Fibroblast of mammary gland (primary cell): Measurements from ENCODE around the gene NUP37.
A peak's percentile ranks its signal among the peaks of the same experiment; 100 is the strongest.
"Not testable (repeated sequence)": the region's sequence is repeated elsewhere in the genome, so short reads cannot be mapped to it uniquely, and the experiment has no call there.

Experiments
- DNase-seq: peaks from one replicate; pipeline ENCODE4 v3.0.0-alpha.2; 2010; ENCODE audit warnings: low read depth
- H3K4me3 ChIP-seq: 2 replicates; pipeline ENCODE4 v1.5.1; 2011; ENCODE audit warnings: low read depth, mild to moderate bottlenecking, low read length, moderate library complexity; ENCODE audit not compliant: control insufficient read depth
- TF ChIP-seq, protein P1 (sequence below): conservative IDR thresholded peaks from 2 replicates; pipeline ENCODE4 v1.5.1; 2011; ENCODE audit warnings: low read depth, low read length, inconsistent platforms; ENCODE audit not compliant: control insufficient read depth, insufficient read depth

Gene NUP37

GRCh38 chr12:102119674-102120563 lies at the start of gene NUP37, which contains the start of gene PARPBP:
Gene NUP37 (minus strand): TSS chr12:102120114. CDS start chr12:102118518, 1,596 bp downstream.
Gene PARPBP (plus strand): TSS chr12:102120183. CDS start chr12:102123889, 3,706 bp downstream.
- peak within 1 kb of the TSS; percentile 89 for H3K4me3 ChIP-seq
- TF ChIP-seq, protein P1, sequence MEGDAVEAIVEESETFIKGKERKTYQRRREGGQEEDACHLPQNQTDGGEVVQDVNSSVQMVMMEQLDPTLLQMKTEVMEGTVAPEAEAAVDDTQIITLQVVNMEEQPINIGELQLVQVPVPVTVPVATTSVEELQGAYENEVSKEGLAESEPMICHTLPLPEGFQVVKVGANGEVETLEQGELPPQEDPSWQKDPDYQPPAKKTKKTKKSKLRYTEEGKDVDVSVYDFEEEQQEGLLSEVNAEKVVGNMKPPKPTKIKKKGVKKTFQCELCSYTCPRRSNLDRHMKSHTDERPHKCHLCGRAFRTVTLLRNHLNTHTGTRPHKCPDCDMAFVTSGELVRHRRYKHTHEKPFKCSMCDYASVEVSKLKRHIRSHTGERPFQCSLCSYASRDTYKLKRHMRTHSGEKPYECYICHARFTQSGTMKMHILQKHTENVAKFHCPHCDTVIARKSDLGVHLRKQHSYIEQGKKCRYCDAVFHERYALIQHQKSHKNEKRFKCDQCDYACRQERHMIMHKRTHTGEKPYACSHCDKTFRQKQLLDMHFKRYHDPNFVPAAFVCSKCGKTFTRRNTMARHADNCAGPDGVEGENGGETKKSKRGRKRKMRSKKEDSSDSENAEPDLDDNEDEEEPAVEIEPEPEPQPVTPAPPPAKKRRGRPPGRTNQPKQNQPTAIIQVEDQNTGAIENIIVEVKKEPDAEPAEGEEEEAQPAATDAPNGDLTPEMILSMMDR = no peak
- peak; percentile 81 for DNase-seq

DNA sequence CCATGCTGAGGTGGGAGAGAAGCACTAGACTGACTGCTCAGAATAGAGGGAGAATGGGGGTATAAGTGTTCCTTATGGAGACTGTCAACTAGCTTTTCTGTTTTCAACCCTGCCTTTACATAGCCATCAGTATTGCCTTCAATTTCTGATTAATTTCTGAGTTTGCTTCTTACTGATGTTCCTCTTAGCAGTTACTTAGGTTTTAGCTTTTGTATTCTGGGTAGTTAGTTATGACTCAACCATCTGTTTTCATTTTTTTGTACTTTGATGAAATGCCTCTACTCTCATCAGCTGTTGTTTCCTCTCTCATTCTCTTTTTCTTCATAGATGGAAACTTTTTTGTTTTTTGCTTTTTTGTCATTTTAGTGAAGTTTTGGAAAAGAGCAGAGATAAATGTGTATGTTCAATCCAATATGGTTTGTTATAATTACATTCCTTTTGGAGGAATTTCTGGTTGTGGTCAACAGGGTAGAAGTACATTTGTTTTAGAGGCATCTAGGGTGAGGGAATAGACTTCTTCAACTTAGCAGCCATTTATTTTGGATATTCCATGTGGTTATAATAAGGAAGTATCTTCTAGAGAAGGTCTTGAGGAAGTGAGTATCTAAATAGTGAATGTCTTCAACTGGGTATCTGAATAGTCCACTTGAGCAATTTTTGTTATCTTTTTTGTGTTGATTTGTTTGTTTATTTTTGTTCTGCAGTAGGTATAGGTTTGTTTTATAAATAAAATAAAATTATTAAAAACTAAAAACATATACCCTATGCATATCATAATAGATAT lies 48.1 kb upstream of the NUP37 start:
- no peak overlapping the region for H3K4me3 ChIP-seq
- peak; percentile 57 for DNase-seq
- TF ChIP-seq, protein P1 = no peak

DNA sequence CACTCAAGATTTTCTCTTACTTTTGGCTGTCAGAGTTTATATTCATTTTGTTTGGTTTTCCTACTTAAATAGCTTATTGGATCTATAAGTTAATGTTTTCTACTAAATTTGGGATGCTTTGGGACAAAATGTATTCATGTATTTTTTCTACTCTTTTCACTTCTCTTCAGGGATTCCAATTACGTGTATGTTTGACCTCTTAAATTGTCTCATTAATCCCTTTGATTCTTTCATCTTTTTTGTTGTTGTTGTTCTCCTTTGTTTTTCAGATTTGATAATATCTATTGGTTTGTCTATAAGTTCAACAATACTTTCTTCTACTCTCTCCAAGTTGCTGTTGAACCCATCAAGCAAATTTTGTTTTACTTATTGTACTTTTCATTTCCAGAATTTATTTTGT lies 43.5 kb upstream of the NUP37 start:
- no peak overlapping the region for H3K4me3 ChIP-seq
- TF ChIP-seq, protein P1 = no peak
- DNase-seq = no peak

GRCh38 chr12:102155206-102155605 lies 35.3 kb upstream of the NUP37 start:
- not testable (repeated sequence) for H3K4me3 ChIP-seq, DNase-seq

DNA sequence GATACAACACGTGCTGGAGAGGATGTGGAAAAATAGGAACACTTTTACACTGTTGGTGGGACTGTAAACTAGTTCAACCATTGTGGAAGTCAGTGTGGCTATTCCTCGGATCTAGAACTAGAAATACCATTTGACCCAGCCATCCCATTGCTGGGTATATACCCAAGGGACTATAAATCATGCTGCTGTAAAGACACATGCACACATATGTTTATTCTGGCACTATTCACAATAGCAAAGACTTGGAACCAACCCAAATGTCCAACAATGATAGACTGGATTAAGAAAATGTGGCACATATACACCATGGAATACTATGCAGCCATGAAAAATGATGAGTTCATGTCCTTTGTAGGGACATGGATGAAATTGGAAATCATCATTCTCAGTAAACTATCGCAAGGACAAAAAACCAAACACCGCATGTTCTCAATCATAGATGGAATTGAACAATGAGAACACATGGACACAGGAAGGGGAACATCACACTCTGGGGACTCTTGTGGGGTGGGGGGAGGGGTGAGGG lies 27.2 kb upstream of the NUP37 start:
- not testable (repeated sequence) for H3K4me3 ChIP-seq, DNase-seq

DNA sequence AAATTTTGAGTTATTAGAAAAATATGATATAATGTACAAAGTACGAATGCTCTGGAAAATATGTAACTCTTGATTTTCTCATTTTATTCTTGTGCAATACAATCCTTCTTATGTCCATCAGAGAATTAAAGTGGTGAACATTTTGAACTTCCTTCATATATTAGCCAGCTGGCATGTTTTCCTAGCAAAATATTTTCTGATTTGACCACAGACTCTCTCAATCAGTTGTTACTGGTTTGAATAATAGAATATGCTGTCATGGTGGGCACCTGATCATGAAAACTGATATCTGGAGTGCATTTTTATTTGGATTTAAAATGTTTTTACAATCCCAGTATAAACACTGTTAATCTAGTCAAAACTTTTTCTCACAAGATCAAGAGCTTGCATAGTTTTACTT lies 24.3 kb upstream of the NUP37 start:
- TF ChIP-seq, protein P1 = no peak
- DNase-seq = no peak
- H3K4me3 ChIP-seq = no peak overlapping the region

GRCh38 chr12:102142866-102143373 lies 23.0 kb upstream of the NUP37 start:
- H3K4me3 ChIP-seq, DNase-seq: not testable (repeated sequence)

DNA sequence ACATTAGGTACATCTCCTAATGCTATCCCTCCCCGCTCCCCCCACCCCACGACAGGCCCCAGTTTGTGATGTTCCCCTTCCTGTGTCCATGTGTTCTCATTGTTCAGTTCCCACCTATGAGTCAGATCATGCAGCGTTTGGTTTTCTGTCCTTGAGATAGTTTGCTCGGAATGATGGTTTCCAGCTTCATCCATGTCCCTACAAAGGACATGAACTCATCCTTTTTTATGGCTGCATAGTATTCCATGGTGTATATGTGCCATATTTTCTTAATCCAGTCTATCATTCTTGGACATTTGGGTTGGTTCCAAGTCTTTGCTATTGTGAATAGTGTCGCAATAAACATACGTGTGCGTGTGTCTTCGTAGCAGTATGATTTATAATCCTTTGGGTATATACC lies 17.7 kb upstream of the NUP37 start:
- not testable (repeated sequence) for DNase-seq, H3K4me3 ChIP-seq

DNA sequence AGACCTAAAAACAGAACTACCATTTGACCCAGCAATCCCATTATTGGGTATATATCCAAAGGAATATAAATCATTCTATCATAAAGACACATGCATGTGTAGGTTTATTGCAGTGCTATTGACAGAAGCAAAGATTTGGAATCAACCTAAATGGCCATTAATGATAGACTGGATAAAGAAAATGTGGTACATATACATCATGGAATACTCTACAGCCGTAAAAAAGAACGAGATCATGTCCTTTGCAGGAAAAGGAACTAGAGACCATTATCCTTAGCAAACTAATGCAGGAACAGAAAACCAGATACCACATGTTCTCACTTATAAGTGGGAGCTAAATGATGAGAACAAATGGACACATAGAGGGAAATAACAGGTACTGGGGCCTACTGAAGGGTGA lies 11.5 kb upstream of the NUP37 start:
- DNase-seq = not testable (repeated sequence)

GRCh38 chr12:102130720-102131119 lies 10.8 kb upstream of the NUP37 start:
- not testable (repeated sequence) for DNase-seq, H3K4me3 ChIP-seq

More for the DNA sequence above, 11.5 kb upstream of the NUP37 start:
- H3K4me3 ChIP-seq = not testable (repeated sequence)

GRCh38 chr12:102121328-102121727 lies 1.4 kb upstream of the NUP37 start:
- peak overlapping the region; percentile 89 for H3K4me3 ChIP-seq

More at GRCh38 chr12:102121328-102121727, 1.4 kb upstream of the NUP37 start:
- not testable (repeated sequence) for DNase-seq
